Measurements from ENCODE around the gene PRDM1.

The PRDM1 gene

DNA sequence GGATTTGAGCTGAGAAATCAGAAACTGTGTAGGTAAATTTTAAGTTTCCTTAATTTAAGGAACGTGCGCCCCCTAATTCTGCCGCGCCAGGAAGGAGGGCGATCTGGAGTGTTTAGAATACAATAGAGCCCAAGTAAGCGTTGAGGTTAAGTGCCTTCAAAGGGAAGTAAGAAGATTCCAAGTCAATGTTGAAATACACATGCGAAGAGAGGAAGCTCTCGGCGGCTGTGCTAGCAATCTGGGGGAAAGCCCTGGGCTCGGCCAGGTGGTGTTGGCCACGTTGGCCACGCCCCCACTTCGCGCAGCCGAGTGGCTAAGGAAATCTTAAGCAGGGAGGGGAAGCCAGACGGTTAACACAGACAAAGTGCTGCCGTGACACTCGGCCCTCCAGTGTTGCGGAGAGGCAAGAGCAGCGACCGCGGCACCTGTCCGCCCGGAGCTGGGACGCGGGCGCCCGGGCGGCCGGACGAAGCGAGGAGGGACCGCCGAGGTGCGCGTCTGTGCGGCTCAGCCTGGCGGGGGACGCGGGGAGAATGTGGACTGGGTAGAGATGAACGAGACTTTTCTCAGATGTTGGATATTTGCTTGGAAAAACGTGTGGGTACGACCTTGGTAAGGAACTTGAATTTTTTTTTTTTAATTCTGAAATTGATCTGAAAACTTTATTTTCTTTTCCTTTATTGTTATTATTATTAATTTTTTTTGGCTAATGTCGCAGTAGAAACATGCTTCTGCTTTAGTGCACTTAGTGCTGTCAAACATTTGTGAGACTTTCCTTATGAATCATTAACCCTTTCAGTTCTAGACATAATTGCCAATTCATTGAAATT is at the start of gene PRDM1:
TSS of gene PRDM1 (plus strand) at position 353 of the 830 bp plus-strand sequence. CDS start at position 571, 218 bp downstream.
- DNase-seq = peak; percentile 97 to 98

- DNase-seq = no peak
Measured at GRCh38 chr6:106037060-106037459, 49.1 kb upstream of the PRDM1 start.

GRCh38 chr6:106039897-106040592 is 46.1 kb upstream of the PRDM1 start:
- no peak for DNase-seq

GRCh38 chr6:106044151-106044550 is 42.0 kb upstream of the PRDM1 start:
- no peak for DNase-seq

GRCh38 chr6:106045077-106045476 is 41.1 kb upstream of the PRDM1 start:
- no peak for DNase-seq

- DNase-seq = no peak
Measured at GRCh38 chr6:106046116-106046853, 39.9 kb upstream of the PRDM1 start.

DNA sequence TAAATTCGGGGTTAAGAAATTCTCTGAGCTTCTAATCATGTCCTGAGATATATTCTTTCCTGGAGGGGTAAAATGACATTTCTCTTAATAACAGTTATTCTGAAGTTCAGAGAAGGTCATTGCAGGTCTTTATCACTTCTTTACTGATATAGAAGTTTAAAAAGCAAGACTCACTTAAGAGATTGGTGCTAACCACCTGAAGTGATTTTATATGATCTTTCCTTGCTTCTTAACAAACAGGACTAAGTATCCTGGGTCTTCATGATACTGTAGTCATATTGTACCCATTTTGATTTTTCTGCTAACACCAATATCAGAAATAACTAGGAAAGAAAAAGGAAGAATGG is 39.3 kb upstream of the PRDM1 start:
- DNase-seq = no peak

GRCh38 chr6:106048336-106048735 is 37.8 kb upstream of the PRDM1 start:
- DNase-seq = no peak

DNA sequence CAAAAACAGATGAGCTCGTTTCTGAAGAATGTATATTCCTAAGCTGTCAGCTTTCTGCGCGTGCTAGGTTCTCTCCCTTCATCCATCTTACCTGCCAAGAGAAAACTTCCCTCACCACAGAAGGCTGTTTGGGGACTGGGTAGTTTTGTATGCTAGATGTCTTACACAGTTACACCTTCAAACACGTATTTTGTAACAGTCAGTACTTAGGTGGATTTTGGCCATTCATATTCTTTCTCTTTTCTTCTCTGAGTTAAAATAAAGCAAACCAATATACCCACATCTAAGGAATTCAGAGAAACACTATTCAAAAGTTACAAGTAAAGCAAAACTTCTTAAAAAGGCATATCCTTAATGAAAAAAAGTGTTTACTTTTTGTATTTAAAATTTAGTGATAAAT is 35.6 kb upstream of the PRDM1 start:
- no peak for DNase-seq

DNA sequence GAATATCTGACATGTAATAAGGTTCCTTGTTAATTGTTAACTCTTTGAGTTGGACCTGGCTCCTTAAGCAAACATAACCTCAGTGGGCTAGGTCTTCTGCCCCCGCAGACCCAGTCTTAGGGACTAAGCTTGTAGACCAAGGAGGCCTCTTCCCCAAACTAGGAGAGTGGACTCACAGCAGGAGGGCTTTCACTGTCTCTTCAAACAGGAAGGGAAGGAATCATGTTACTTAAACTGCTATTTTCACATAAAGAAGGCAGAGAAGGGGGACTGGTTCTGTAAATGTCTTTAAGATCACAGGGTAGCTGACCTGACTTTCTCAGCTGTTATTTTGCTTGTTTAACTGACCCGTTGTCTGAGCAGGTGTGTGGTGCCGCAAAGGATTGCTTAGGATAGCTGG is 34.9 kb upstream of the PRDM1 start:
- no peak for DNase-seq

DNA sequence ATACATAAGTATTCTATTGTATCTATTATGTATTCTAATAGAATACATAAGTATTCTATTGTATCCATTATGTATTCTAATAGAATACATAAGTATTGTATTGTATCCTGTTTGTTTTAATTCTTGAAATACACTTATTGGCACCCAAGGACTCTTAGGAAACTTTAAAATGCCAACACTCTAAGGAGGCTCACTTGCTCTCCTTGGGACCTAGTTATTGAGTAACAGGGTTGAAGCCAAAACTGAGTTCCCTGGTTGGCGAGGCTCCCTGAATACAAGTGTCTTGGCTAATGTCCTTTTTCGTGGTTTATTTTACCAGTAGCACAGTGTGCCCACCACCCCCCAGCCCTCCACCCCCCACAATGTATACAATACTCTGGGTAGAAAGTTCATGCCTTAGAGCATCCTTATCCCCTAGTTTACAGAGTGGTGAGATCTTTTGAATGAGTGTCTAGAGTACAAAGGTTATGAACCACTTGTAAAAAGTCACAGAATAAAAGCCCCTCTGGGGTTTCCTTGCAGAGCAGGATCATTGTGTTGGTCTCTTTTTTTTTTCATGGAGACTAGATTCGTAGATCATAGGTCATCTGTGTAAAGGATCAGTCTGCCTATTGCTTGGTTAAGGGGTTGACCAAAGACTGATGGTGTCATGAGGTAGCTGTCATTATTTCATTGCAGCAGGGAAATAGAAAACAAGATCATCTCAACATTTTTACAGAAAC is 32.5 kb upstream of the PRDM1 start:
- DNase-seq = no peak

DNA sequence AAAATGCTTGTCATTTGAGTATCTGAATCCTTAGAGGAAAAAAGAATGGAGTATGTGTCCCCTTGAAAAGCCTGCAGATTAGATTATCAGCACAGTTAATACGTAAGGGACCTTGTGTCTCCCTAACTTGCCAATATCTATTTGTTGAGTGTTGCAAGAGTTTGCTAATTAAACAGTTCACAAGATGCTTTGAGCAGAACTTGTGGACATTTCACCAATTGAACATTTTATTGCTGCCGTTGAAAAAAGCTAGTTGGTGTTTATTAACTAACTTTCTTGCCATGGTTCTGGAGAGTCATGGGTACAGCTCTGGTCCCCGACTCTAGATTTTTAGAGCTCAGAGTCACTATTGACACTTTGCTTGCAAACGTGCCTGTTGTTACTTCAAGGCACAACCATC is 30.6 kb upstream of the PRDM1 start:
- DNase-seq = no peak

DNA sequence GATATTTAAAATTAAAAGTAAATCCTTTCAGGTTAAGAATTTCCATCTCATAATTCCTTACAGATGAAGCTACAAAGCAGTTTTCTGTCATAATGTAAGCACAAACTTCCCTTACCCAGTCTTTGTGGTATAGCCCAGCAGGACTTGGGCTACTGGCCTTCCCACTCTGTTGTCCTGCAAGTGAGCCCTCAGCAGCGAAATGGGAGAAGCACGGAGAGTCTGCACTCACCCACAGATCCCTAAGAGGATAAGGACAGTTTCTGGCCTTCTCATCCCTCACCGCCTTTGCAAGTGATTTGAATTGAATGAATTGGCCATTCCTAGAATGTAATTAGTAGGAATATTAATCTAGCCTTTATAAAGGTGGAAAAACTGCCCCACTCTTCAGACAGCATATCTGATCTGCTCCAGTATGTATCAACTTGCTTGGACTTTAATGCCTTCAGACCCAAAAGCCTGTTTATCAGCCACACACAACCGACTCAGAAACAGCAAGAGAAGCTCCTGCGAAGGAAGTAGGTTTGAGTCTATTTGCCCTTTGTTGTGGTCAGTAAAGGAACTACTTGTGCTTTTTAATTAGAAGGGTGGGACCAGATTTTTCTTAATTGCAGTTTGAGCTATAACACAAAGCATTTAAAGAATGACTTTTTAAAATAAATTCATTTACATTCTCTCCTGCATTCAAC is 29.9 kb upstream of the PRDM1 start:
- no peak for DNase-seq

DNA sequence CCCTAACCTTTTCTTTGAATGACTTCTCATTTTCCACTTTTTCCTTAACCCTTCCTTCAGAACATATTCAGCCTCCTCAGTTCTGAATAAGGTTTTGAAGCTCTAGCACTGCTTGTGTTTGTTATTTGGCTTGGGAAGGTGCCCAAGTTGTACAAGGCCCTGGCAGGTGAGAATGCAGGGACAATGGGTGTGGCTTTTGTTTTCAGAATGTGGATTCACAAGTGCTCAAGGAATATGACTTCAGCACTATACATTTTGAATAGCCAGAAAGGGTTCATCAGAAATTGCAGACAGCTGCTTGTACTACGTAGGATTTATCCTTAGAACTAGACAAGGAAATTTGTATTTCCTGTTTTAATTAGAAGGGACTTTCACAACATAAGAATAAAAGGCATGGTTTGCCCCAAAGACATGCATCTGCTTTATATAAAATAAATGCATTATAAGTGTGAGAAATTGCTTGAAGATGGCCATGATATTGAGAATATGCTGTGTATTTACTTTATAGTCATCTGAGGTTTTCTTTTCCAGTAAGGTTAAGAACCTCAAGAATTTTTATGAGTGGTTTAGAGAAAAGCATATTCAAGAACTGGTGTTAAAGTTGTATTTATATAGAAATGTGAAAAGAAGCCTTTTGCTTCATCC is 29.3 kb upstream of the PRDM1 start:
- no peak for DNase-seq

GRCh38 chr6:106059331-106059730 is 26.8 kb upstream of the PRDM1 start:
- no peak for DNase-seq

DNA sequence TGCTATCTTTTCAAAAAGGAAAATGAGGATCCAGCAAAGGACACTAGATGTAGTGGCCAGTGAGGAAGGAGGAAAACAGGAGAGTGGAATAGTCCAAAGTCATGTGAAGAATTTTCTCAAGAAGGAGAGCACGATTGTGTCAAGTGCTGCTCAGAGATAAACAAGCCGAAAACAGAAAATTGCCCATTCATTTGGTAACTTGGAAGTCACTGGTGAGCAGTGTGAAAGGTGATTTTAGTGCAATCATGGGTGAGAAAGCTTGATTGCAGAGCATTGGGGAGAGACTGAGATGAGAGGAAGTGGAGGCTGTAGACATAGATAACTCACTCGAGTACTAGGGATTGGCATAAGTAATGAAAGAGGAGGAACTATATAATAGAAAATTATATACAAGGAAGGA is 26.0 kb upstream of the PRDM1 start:
- no peak for DNase-seq

- DNase-seq = no peak
Measured at GRCh38 chr6:106063448-106063850, 22.7 kb upstream of the PRDM1 start.

DNA sequence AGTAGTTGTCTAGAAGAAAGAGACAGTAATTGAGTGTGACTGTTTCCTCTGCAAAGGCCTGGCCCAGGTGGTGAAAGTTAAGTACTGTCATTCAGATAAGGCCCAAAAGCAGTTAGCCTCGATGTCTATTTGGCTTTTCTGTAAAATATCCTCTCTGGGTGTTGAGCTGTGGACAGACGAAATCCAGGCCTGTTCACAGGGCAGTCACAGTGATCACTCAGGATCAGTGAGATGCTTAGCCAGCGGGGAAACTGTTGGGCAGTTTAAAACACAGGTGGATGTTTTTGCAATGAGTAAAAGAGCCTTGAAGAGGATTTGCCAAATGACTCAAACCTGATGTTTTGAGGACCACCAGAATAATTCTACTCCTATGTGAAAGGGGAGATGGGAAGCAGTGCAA is 22.0 kb upstream of the PRDM1 start:
- DNase-seq = no peak

GRCh38 chr6:106064756-106065155 is 21.4 kb upstream of the PRDM1 start:
- DNase-seq = no peak

- DNase-seq = no peak
Measured at GRCh38 chr6:106066989-106067388, 19.1 kb upstream of the PRDM1 start.

DNA sequence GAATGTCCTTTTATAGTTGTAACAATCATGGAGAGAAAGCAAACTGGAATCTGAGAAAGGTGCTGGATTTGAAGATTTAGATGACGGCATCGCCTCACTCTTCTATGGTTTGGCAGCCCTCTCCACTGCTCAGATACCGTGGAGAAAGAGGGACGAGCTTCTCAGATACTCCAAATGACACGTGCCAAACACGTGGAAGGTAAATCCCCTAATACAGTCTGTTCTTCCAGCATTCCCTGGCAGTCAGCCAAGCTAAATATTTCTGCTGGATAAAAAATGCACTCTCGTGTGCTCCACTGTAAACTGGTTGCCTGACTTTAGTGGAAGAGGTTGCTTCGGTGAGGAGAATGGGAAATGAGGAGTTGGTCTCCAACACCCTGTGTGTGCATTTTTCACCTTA is 16.7 kb upstream of the PRDM1 start:
- no peak for DNase-seq

DNA sequence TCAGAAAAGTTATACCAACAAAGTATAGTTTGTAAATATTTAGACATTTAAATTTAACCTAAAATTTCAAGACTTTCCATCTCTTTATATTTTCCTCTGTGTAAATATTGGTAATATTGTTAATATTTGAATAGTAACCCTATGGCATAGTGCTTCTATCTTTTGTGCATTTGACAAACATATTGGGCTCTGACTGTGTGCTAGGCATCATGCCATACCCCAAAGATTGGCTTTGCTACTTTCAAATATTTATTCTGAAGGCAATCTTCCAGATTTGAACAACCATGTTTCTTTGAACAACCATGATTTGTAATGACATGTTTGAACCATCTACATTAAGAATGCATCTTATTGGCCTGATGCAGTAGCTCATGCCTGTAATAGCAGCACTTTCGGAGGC is 15.5 kb upstream of the PRDM1 start:
- DNase-seq = no peak
